ENCODE results near the gene TPTE.
"Not testable (repeated sequence)": the region's sequence is repeated elsewhere in the genome, so short reads cannot be mapped to it uniquely, and the experiment has no call there.

Gene TPTE

GRCh38 chr21:10574531-10575310 lies 53.3 kb downstream of the TPTE start:
- not testable (repeated sequence) for DNase-seq; H3K36me3 Mint-ChIP-seq (ENCODE audit: low read depth); H3K27ac Mint-ChIP-seq; H3K4me3 Mint-ChIP-seq; H3K4me1 Mint-ChIP-seq (ENCODE audit: low read depth); H3K27me3 Mint-ChIP-seq
- H3K9me3 Mint-ChIP-seq, result peaks cover 28% of the 10 kb centered on the region

DNA sequence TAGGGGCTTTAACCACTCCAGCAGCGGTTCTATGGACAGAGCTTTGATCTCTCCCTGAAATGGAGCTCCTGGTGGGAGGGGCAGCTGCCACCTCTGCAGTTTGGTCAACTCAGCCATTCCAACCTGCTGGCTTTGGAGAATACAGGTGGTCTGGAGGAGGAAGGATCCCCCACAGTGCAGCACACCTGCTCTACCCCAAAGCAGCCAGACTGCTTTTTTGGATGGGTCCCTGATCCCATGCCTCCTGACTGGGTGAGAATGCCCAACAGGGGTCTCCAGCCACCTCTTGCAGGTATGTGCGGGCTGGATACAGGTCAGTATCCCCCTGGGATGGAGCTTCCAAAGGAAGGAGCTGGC lies 53.9 kb downstream of the TPTE start:
- H3K4me3 Mint-ChIP-seq, result no peak overlapping the region
- DNase-seq, result no peak
- no peaks in the 10 kb centered on the region for H3K36me3 Mint-ChIP-seq (ENCODE audit: low read depth)
- no peaks in the 10 kb centered on the region for H3K27me3 Mint-ChIP-seq
- peaks cover 25% of the 10 kb centered on the region for H3K9me3 Mint-ChIP-seq
- no peaks in the 10 kb centered on the region for H3K4me1 Mint-ChIP-seq (ENCODE audit: low read depth)
- H3K27ac Mint-ChIP-seq, result no peak overlapping the region

GRCh38 chr21:10578910-10579309 lies 57.5 kb downstream of the TPTE start:
- H3K36me3 Mint-ChIP-seq (ENCODE audit: low read depth); DNase-seq; H3K27me3 Mint-ChIP-seq; H3K27ac Mint-ChIP-seq; H3K4me3 Mint-ChIP-seq; H3K4me1 Mint-ChIP-seq (ENCODE audit: low read depth): not testable (repeated sequence)
- H3K9me3 Mint-ChIP-seq, result peaks cover 23% of the 10 kb centered on the region

DNA sequence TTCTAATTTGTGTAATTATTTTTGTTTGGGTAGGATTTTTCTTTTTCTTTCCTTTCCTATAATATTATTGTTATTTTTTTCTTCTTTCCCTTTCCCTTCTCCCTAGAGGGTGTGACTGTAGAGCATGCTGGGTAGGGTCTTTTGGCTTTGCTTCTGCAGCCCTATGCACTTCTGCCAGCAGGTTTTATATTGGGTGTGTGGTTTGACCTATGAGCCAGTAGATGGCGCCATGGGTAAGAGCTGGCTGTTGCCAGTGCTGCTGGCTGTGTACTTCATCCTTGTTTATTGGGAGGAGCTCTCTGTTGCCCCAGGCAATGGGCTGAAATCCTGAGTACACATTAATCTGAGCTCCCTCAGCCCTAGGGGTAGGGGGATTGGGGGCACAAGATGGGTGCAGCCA lies 67.7 kb downstream of the TPTE start:
- H3K27ac Mint-ChIP-seq; H3K4me3 Mint-ChIP-seq; H3K4me1 Mint-ChIP-seq (ENCODE audit: low read depth); H3K27me3 Mint-ChIP-seq; DNase-seq; H3K36me3 Mint-ChIP-seq (ENCODE audit: low read depth): not testable (repeated sequence)
- peaks cover 13% of the 10 kb centered on the region for H3K9me3 Mint-ChIP-seq

- H3K27ac Mint-ChIP-seq; H3K9me3 Mint-ChIP-seq; H3K4me1 Mint-ChIP-seq (ENCODE audit: low read depth); H3K4me3 Mint-ChIP-seq; H3K27me3 Mint-ChIP-seq; DNase-seq; H3K36me3 Mint-ChIP-seq (ENCODE audit: low read depth): not testable (repeated sequence)
Measured at GRCh38 chr21:10607074-10607473, 85.7 kb downstream of the TPTE start.

- not testable (repeated sequence) for H3K9me3 Mint-ChIP-seq; H3K4me1 Mint-ChIP-seq (ENCODE audit: low read depth); H3K27me3 Mint-ChIP-seq; DNase-seq; H3K36me3 Mint-ChIP-seq (ENCODE audit: low read depth); H3K27ac Mint-ChIP-seq; H3K4me3 Mint-ChIP-seq
Measured at GRCh38 chr21:10614285-10614684, 92.9 kb downstream of the TPTE start.

DNA sequence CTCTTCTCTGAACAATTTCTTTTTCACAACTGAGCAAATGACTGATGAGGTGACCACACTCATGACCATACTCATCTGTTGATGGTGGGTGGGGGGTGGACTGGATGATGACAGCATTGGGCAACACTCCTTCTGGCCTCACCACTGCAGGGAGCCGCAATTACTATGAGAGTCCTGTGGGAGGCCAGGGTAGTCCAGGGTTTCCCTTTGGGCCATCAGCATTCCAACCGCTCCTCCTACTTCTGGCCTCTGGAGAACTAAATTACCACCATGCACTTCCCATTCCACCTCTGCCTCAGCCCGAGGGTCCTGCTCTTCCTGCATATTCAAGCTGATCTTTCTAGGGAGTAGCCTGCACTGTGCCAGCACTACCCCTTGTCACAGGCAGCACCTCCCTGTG lies 94.7 kb downstream of the TPTE start:
- DNase-seq; H3K4me3 Mint-ChIP-seq; H3K9me3 Mint-ChIP-seq; H3K27ac Mint-ChIP-seq; H3K27me3 Mint-ChIP-seq; H3K4me1 Mint-ChIP-seq (ENCODE audit: low read depth); H3K36me3 Mint-ChIP-seq (ENCODE audit: low read depth): not testable (repeated sequence)

GRCh38 chr21:10616535-10616934 lies 95.2 kb downstream of the TPTE start:
- no peaks in the 10 kb centered on the region for H3K4me1 Mint-ChIP-seq (ENCODE audit: low read depth)
- H3K27me3 Mint-ChIP-seq, result no peaks in the 10 kb centered on the region
- H3K9me3 Mint-ChIP-seq, result no peaks in the 10 kb centered on the region
- no peaks in the 10 kb centered on the region for H3K36me3 Mint-ChIP-seq (ENCODE audit: low read depth)
- no peak overlapping the region for H3K27ac Mint-ChIP-seq
- no peak overlapping the region for H3K4me3 Mint-ChIP-seq
- no peak for DNase-seq

DNA sequence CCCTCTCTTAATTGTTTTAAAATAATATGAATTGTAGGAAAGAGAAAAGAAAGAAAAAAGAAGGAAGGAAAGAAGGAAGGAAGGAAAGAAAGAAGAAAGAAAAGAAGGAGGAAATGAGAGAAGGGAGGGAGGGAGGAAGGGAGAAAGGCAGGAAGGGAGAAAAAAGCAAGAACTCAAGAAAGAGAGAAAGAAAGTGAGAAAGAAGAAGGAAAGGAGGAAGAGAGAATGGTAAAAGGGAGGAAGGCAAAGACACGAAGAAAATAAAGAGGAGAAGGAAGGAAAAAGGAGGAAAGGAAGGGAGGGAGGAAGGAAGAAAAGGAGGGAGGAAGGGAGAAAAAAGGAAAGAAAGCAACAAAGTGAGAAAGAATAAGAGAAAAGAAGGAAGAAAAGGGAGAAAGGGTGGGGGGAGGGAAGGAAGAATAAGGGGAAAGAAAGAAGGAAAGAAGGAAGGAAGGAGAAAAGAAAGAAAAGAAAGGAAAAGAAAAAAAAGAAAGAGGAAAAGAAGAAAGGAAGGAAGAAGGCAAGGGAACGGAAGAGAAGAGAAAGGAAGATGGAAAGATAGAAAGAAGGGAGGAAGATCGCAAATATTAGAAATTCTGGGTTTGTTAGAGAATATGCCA lies 95.9 kb downstream of the TPTE start:
- H3K4me3 Mint-ChIP-seq, result not testable (repeated sequence)

GRCh38 chr21:10627316-10627863 lies 106.0 kb downstream of the TPTE start:
- Mint-ChIP-seq H3K4me1 (ENCODE audit: low read depth) (no peaks in the 10 kb centered on the region), H3K27ac (no peak overlapping the region), H3K27me3 (no peaks in the 10 kb centered on the region), H3K4me3 (no peak overlapping the region), H3K36me3 (ENCODE audit: low read depth) (no peaks in the 10 kb centered on the region), H3K9me3 (no peaks in the 10 kb centered on the region)
- DNase-seq, result no peak

More for the DNA sequence above, 95.9 kb downstream of the TPTE start:
- H3K9me3 Mint-ChIP-seq; H3K36me3 Mint-ChIP-seq (ENCODE audit: low read depth); H3K4me1 Mint-ChIP-seq (ENCODE audit: low read depth); H3K27me3 Mint-ChIP-seq; DNase-seq; H3K27ac Mint-ChIP-seq: not testable (repeated sequence)

- H3K9me3 Mint-ChIP-seq; H3K27ac Mint-ChIP-seq; H3K36me3 Mint-ChIP-seq (ENCODE audit: low read depth); H3K4me3 Mint-ChIP-seq; H3K4me1 Mint-ChIP-seq (ENCODE audit: low read depth); DNase-seq; H3K27me3 Mint-ChIP-seq: not testable (repeated sequence)
Measured at GRCh38 chr21:10629239-10629638, 107.9 kb downstream of the TPTE start.

DNA sequence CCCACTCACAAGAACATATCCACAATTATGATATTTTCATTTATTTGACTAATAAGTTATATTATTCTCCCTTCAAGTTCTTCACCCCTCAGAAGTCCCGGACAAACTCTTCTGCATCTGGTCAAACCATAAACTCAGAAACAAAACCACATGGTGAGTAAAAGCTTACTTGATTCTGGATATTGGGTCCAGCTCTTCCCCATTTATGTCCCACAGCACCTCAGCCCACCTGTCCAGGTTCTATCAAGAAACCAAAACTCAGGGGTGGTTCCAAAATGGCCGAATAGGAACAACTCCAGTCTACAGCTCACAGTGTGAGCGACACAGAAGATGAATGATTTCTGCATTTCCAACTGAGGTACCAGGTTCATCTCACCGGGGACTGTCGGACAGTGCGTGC lies 109.4 kb downstream of the TPTE start:
- not testable (repeated sequence) for H3K4me1 Mint-ChIP-seq (ENCODE audit: low read depth); H3K4me3 Mint-ChIP-seq; H3K27ac Mint-ChIP-seq; DNase-seq; H3K9me3 Mint-ChIP-seq; H3K36me3 Mint-ChIP-seq (ENCODE audit: low read depth); H3K27me3 Mint-ChIP-seq

- H3K27me3 Mint-ChIP-seq; H3K4me3 Mint-ChIP-seq; DNase-seq; H3K27ac Mint-ChIP-seq; H3K9me3 Mint-ChIP-seq; H3K4me1 Mint-ChIP-seq (ENCODE audit: low read depth); H3K36me3 Mint-ChIP-seq (ENCODE audit: low read depth): not testable (repeated sequence)
Measured at GRCh38 chr21:10631316-10631715, 109.9 kb downstream of the TPTE start.

GRCh38 chr21:10638144-10638543 lies 116.8 kb downstream of the TPTE start:
- not testable (repeated sequence) for H3K27me3 Mint-ChIP-seq; H3K4me3 Mint-ChIP-seq; DNase-seq; H3K27ac Mint-ChIP-seq; H3K4me1 Mint-ChIP-seq (ENCODE audit: low read depth); H3K36me3 Mint-ChIP-seq (ENCODE audit: low read depth); H3K9me3 Mint-ChIP-seq

DNA sequence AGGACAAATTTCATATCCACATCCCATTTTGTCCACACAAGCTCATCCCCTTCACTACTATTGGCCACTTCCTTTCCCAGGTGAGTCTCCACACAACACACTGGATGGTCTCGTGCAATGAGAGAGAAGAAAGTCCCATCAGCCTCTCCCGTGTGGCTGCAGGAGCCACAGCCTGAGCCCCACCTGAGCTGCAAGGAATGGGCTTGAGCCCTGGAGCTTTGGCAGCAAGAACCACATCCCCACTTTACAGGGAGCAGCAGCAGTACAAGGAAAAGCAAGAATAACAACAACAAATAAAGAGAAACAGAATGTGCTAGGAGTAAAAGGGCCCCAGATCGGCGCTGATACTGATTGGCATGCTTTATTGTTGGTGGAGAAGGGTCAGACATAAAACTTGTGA lies 117.7 kb downstream of the TPTE start:
- no peak for DNase-seq
- no peak overlapping the region for H3K4me3 Mint-ChIP-seq
- peaks cover 3% of the 10 kb centered on the region for H3K9me3 Mint-ChIP-seq
- H3K4me1 Mint-ChIP-seq (ENCODE audit: low read depth), result no peaks in the 10 kb centered on the region
- H3K36me3 Mint-ChIP-seq (ENCODE audit: low read depth), result no peaks in the 10 kb centered on the region
- H3K27me3 Mint-ChIP-seq, result no peaks in the 10 kb centered on the region
- no peak overlapping the region for H3K27ac Mint-ChIP-seq

Data from activated T-cell treated with anti-CD3 and anti-CD28 coated beads, Interleukin-2, amount 50 U/mL, for 24 hours (primary cell).